Ovary (tissue), 9 donors: ENCODE data around the gene DTNBP1. TPM values are rescaled to one million over a fixed set of nuclear protein-coding genes. Genes with fewer than 3 reads are reported as not detected.
"Not testable (repeated sequence)": the region's sequence is repeated elsewhere in the genome, so short reads cannot be mapped to it uniquely, and the experiment has no call there.

Source experiments
- DNase-seq, 5 donors: peaks; one replicate each; pipeline ENCODE4 v3.0.0-alpha.2; 2019 to 2020
- H3K27ac ChIP-seq, 2 donors: fragments of 200-600 bp; one replicate each; pipeline versions ENCODE4 v1.5.1 to v1.8.0; 2019 to 2022
- H3K27me3 ChIP-seq: fragments of 200-600 bp; one replicate; pipeline ENCODE4 v1.8.0; 2022
- H3K36me3 ChIP-seq: fragments of 200-600 bp; sonication (generic); one replicate; pipeline ENCODE4 v1.5.1; 2019
- H3K4me1 ChIP-seq: one replicate; pipeline ENCODE4 v1.8.1; 2013; ENCODE audit warnings: mild to moderate bottlenecking, moderate library complexity; ENCODE audit not compliant: insufficient read depth
- H3K4me3 ChIP-seq: fragments of 200-600 bp; sonication (generic); one replicate; pipeline ENCODE4 v1.5.1; 2017
- H3K9me3 ChIP-seq, 2 donors: fragments of 200-600 bp in 1 of 2; sonication (generic) in 1 of 2; one replicate each; pipeline versions ENCODE4 v1.5.1 to v1.8.1; 2013 to 2019; ENCODE audit warnings: mild to moderate bottlenecking in 1 of 2, moderate library complexity in 1 of 2
- EP300 ChIP-seq: sonication (generic); formaldehyde crosslinking; IDR thresholded peaks from one replicate; pipeline ENCODE4 v1.6.1; 2017; ENCODE audit warnings: antibody characterized with exemption
- POLR2A ChIP-seq: fragments of 450-650 bp; IDR thresholded peaks from one replicate; pipeline ENCODE4 v1.6.1; 2017; ENCODE audit warnings: antibody characterized with exemption, mild to moderate bottlenecking, moderate library complexity
- WGBS, 3 donors: extraction: QIAGEN DNeasy Blood & Tissue Kit in 1 of 3; methylation state at CpG; one replicate each; pipeline versions ENCODE4 v1.1.5 to v1.1.7; 2013 to 2017; 5-methylcytosine and 5-hydroxymethylcytosine counted together
- intact Hi-C, 4 donors: fragments of 100-400 bp; cut with DNase I; formaldehyde crosslinking; loops; one replicate each; pipeline versions ENCODE4 v1.11.0 to v1.15.1; 2022 to 2023
- polyA plus RNA-seq, 2 donors: library from polyadenylated mRNA; stranded (reverse); fragments of 200-250 nt in 1 of 2; fragments of 350-450 nt in 1 of 2; fragmentation: Illumina TruSeq in 1 of 2; extraction: RNeasy Lipid Tissue Mini Kit (QIAGEN cat#74804) in 1 of 2; gene quantifications; one replicate each; pipeline ENCODE4 v1.2.3, GENCODE V29; 2013 to 2014
- total RNA-seq, 7 donors: library from RNA; depleted of rRNA in 2 of 7; stranded (reverse); fragments of >200 nt in 2 of 7; fragmentation: NEBNext Ultra II Directional in 3 of 7; extraction: Animal tissue kit (Norgen Biotek cat#: 25700) in 3 of 7; gene quantifications; one replicate each; pipeline versions ENCODE4 v1.1.0 to v1.2.4, GENCODE V29; 2016 to 2023
- TF ChIP-seq, protein P1 (sequence below), 3 donors: fragments of 450-650 bp in 2 of 3; fragments of 200-600 bp in 1 of 3; IDR thresholded peaks; one replicate each; pipeline versions ENCODE4 v1.5.1 to v1.8.0; 2016 to 2022; ENCODE audit warnings: antibody characterized with exemption in 3 of 3, mild to moderate bottlenecking in 1 of 3
- donor health status: DM: no; HTN: no; CAD: no; lungs with moderate emphysema.
- donor health status: DM: no; HTN: no; CAD: no.
- donor health status: Bipolar disorder and iron deficiency.
- donor health status: DM: yes; HTN: yes; CAD: no.
- donor health status: DM: no; HTN: no; CAD: no.
- donor health status: DM: yes; HTN: yes; CAD: no.

DTNBP1 gene
- total and polyA plus RNA-seq, 9 donors, result 11.0 to 21.4 (median 15.6) TPM

DNA sequence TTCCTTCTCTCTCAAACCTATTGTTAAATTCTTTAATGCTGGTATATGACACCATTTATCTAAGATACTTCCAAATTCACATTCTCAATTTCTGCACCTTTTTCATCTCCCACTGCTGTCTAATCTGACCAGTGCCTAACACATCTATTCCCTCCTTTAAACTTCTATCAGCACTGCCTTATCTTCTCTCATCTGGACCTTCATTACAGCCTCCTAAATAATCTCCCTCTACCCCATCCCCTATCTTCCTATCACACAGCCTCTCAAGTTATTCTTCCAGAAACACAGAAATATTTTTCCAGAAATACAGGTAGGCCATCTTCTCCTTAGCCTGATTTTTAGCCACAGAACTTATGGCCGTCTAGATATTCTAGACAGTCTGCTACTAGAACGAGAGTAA lies 5.5 kb downstream of the DTNBP1 start:
- Histone ChIP-seq H3K27me3 (no peaks in the 10 kb centered on the region), H3K27ac (no peak overlapping the region), H3K36me3 (no peaks in the 10 kb centered on the region), H3K9me3 (no peaks in the 10 kb centered on the region), H3K4me3 (no peak overlapping the region), H3K4me1 (peaks cover 2% of the 10 kb centered on the region)
- 88 to 90% (median 89%) methylated on average over 2 of the region's 2 CpGs for WGBS, 3 donors
- intact Hi-C loops, result no loop called here
- DNase-seq, result no peak
- no peak for TF ChIP-seq EP300
- no peak for TF ChIP-seq POLR2A
- TF ChIP-seq, protein P1, sequence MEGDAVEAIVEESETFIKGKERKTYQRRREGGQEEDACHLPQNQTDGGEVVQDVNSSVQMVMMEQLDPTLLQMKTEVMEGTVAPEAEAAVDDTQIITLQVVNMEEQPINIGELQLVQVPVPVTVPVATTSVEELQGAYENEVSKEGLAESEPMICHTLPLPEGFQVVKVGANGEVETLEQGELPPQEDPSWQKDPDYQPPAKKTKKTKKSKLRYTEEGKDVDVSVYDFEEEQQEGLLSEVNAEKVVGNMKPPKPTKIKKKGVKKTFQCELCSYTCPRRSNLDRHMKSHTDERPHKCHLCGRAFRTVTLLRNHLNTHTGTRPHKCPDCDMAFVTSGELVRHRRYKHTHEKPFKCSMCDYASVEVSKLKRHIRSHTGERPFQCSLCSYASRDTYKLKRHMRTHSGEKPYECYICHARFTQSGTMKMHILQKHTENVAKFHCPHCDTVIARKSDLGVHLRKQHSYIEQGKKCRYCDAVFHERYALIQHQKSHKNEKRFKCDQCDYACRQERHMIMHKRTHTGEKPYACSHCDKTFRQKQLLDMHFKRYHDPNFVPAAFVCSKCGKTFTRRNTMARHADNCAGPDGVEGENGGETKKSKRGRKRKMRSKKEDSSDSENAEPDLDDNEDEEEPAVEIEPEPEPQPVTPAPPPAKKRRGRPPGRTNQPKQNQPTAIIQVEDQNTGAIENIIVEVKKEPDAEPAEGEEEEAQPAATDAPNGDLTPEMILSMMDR (IDR thresholded peaks at IDR 0.05), result no peak

DNA sequence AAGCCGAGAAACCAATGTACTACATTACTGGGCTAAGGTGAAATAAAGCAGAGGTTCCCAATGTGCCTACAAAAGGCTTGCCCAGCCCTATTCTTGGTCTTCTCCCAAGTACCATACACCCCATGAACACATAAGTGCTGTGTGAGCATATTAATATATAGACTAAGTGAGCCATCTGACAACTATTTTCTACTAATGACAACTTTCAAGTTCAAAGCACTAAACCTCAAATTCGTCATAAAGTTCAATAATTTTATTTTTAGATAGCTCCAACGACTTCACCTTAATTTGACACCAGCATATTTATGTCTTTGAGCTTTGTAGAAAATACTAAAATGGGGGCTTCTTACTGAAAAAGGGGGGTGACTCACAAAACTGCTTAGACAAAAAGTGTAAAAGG lies 6.7 kb downstream of the DTNBP1 start:
- H3K27ac ChIP-seq, result no peak overlapping the region
- TF ChIP-seq, protein P1 (IDR thresholded peaks at IDR 0.05), result no peak
- TF ChIP-seq EP300 (no peak), POLR2A (no peak)
- 74 to 79% (median 78%) methylated on average over 3 of the region's 3 CpGs for WGBS, 3 donors
- no peaks in the 10 kb centered on the region for H3K9me3 ChIP-seq
- intact Hi-C loops, result no loop called here
- no peak for DNase-seq
- H3K27me3 ChIP-seq, result no peaks in the 10 kb centered on the region
- no peaks in the 10 kb centered on the region for H3K4me1 ChIP-seq
- H3K36me3 ChIP-seq, result no peaks in the 10 kb centered on the region
- H3K4me3 ChIP-seq, result no peak overlapping the region

DNA sequence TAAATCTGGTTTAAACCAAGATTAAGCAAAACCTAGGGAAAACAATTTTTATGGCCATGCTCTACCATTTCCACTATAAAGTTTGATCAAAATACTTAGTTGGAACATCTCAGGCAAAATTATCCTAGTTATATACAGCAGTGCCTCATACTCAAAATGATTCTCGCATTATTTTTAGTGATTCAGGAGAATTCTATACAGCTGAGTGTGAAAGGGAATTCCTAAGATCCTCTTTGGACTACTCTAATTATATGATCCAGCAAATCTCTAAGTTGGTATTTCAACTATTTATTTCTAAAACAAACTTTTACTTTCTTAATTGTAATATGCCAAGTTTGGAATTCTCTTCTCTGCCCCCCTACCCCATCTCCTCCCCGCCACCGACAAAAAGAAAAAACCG lies 8.6 kb downstream of the DTNBP1 start:
- Histone ChIP-seq H3K4me3 (no peak overlapping the region), H3K9me3 (no peaks in the 10 kb centered on the region), H3K36me3 (no peaks in the 10 kb centered on the region), H3K27ac (no peak overlapping the region), H3K4me1 (no peaks in the 10 kb centered on the region), H3K27me3 (no peaks in the 10 kb centered on the region)
- TF ChIP-seq EP300 (no peak), POLR2A (no peak)
- TF ChIP-seq, protein P1 (IDR thresholded peaks at IDR 0.05), result no peak
- 35 to 63% (median 42%) methylated on average over 4 of the region's 4 CpGs for WGBS, 3 donors
- intact Hi-C loops, result no loop called here
- DNase-seq, result no peak

DNA sequence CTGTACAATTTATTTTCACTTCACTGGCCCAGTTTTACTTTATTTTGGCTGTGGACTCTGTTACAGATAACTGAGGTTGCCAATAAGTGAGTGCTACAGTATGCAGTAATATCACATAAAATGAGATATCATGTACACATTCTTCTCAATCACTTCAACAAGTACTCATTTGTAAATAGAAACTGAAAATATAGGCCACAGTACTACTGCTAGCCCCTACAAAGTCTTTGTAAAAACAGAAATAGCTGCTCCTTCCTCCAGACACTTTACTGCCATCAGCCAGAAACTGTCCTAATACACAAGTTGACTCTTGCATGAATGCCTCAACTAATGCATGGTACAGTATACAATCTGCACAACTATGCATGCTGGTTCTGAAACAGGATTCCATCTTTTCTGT lies 9.2 kb downstream of the DTNBP1 start:
- Histone ChIP-seq H3K4me1 (no peaks in the 10 kb centered on the region), H3K27ac (no peak overlapping the region), H3K36me3 (no peaks in the 10 kb centered on the region), H3K9me3 (no peaks in the 10 kb centered on the region), H3K4me3 (no peak overlapping the region), H3K27me3 (no peaks in the 10 kb centered on the region)
- DNase-seq, result no peak
- intact Hi-C loops, result no loop called here
- TF ChIP-seq POLR2A, result no peak
- no peak for TF ChIP-seq EP300
- TF ChIP-seq, protein P1 (IDR thresholded peaks at IDR 0.05), result no peak

DNA sequence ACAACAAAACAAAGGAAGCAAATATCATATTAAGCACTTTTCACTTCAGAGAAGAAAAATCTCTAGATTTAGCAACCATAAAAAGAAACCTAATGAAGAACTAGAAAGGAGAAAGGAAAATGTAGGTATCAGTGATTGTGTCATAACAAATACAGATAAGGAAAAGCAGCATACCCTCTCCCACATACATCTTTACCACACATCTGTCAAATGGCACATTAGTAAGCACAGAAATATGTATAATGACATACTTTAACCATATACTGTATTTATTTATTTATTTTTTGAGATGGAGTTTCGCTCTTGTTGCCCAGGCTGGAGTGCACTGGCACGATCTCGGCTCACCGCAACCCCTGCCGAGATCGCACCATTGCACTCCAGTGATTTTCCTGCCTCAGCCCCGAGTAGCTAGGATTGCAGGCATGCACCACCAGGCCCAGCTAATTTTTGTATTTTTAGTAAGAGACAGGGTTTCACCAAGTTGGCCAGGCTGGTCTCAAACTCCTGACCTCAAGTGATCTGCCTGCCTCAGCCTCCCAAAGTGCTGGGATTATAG lies 12.7 kb downstream of the DTNBP1 start:
- H3K27me3 ChIP-seq, result not testable (repeated sequence)
- 84 to 91% (median 89%) methylated on average over 7 of the region's 7 CpGs for WGBS, 3 donors

More for the DNA sequence above, 12.7 kb downstream of the DTNBP1 start:
- H3K9me3 ChIP-seq, H3K36me3 ChIP-seq, H3K4me1 ChIP-seq, H3K27ac ChIP-seq, H3K4me3 ChIP-seq, intact Hi-C loops, DNase-seq: not testable (repeated sequence)
